Measurements from ENCODE around the gene BNIP3.
"Not testable (repeated sequence)": the region's sequence is repeated elsewhere in the genome, so short reads cannot be mapped to it uniquely, and the experiment has no call there.

Gene BNIP3

GRCh38 chr10:131977323-131978096, 4.2 kb downstream of the BNIP3 start:
- no peak for DNase-seq

- DNase-seq: no peak
Measured at GRCh38 chr10:131975796-131976195, 5.9 kb downstream of the BNIP3 start.

GRCh38 chr10:131975003-131975402, 6.7 kb downstream of the BNIP3 start:
- no peak for DNase-seq

DNA sequence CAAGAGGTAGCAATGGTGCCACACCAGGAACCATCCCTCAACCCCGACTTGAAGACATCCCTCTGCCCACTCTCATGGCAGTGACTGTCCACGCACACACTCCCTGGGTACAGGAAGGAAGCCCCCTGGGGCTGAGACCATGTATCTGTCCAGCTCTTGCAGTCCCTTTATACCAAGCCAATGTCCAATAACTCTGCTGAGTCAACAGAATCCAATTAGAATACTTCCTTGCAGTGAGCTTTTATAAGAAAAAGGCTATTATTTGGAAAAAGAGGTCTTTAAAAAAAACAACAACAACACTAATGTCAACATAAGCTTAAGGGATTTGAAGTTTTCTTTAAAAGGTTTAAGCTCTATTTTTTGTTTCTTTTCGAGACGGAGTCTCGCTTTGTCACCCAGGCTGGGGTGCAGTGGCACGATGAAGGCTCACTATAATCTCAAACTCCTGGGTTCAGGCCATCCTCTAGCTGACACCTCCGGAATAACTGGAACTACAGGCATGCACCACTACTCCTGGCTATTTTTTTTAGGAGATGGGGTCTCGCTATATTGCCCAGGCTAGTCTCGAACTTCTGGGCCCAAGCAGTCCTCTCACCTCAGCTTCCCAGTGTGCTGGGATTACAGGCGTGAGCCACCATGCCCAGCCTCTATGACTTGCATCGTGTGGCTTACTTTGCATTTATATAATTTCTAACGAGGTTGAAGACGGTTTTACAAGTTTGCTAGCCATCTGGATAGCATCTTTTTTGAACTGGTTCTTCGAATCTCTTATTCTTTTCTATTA, 7.5 kb downstream of the BNIP3 start:
- no peak for DNase-seq

DNA sequence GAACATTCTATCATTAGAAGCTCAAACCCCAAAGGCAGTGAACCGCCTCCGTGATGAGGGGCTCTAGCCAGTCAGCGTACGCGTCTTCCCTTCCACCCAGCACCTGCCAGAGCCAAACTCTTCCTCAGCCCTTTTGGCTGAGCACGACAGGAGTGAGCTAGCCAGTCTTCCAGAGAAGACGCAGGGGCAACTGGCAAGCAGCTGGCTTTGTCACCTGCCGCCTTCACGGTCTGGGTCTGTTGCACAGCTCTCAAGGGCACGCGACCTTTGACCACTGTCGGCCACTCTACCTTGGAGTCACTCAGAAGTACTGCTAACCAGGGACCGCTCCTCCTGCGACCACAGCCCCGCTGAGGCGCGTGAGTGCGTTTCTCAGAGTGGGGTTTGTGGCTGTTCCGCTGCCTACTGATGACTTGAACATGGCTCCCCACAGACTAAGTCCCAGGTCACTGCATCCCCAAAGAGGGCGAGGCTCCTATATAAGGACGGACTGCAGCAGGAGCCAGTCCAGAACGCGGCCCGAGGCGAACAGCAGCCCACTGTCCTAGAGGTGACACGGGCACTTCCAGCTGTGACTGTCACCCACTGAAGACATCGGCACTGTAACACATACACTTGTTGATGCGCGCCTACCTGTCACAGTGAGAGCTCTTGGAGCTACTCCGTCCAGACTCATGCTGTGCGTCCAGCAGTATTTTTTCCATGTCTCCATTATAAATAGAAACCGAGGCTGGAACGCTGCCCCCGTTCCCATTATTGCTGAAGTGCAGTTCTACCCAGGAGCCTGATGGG, 8.4 kb downstream of the BNIP3 start:
- DNase-seq: no peak

DNA sequence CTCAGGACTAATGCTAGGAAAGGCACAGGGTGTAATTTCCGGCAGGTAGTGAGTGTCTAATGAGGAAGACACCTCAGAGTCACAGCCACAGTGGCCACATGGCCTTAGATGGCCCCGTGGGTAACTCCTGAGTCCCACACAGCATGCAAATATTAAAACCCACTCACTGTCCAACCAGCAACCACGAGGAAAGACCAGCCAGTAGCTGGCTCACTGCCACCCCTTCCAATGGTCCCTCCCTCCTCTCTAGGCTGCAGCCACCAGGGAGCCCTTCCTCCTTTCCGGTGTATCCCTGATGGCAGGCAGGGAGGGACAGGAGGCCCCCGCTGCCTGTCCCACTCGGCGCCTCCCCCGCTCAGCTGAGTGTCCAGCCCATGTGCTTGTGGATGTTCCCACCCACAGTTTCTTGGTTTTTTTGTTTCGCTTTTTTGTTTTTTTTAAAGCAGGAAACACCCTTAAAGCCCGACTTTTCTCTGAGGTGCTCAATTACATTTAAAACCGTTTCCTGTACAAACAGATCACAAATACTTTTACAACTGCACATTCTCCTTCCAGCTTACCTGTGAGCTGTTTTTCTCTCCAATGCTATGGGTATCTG, 9.2 kb downstream of the BNIP3 start:
- DNase-seq: no peak

GRCh38 chr10:131971591-131971990, 10.1 kb downstream of the BNIP3 start:
- DNase-seq: no peak

DNA sequence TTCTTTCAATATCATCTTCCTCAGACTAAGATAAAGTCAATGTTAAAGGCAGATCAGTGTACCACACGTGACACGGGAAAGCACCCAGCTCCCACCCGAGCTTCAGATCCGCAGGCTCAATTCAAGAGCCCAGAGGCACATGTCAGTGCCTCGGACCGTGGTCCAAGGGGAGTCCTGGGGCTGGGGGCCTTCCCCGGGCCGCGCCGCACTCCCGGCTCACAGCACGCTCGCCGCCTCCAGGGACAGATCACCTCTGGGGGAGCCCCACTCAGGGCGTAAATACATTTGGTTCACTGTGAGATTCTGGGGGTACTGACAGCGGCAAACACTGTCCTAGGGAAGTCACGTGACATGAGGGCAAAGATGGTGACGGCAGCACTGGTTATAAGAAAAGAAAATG, 10.8 kb downstream of the BNIP3 start:
- DNase-seq: no peak

DNA sequence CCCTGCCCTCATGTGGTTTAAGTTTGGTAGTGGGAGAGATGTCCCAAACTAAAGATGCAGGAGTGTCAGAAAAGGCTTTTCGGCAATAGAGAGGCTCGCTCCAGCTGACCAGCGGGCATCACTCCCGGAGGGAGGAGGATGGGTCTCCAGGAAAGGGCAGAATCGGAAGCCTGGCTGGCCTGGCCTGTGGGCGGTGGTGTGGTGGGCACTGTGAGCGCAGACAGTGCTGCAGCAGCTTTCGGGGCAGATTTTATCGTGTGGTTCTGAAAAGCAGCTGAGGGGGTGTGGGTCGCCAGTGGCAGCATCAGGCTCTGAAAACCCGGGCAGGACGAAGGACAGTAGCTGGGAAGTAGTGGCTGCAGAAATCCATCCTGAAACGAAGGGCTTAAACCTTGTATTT, 12.8 kb downstream of the BNIP3 start:
- no peak for DNase-seq

- DNase-seq: no peak
Measured at GRCh38 chr10:131964298-131964697, 17.4 kb downstream of the BNIP3 start.

GRCh38 chr10:131963811-131964210, 17.9 kb downstream of the BNIP3 start:
- DNase-seq: no peak

DNA sequence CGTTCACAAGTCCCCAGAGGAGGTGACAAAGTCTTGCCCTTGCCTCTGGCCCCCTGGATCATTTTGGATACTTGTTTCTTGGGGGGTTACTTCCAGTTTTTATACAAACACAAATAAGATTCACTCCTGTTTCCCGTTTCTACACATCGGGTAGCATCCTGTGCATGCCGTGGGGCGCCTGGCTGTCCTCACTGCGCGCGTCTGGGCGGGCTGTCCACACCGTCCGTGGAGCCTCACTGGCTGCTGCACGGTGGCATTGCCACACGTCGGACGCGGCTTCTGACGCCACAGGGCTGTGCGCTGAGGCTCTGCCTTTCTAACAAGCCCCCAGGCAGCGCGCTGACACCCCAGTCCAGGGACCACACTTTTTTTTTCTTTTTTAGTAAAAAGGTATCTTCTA, 18.4 kb downstream of the BNIP3 start:
- no peak for DNase-seq

GRCh38 chr10:131961777-131962662, 19.7 kb downstream of the BNIP3 start:
- no peak for DNase-seq

DNA sequence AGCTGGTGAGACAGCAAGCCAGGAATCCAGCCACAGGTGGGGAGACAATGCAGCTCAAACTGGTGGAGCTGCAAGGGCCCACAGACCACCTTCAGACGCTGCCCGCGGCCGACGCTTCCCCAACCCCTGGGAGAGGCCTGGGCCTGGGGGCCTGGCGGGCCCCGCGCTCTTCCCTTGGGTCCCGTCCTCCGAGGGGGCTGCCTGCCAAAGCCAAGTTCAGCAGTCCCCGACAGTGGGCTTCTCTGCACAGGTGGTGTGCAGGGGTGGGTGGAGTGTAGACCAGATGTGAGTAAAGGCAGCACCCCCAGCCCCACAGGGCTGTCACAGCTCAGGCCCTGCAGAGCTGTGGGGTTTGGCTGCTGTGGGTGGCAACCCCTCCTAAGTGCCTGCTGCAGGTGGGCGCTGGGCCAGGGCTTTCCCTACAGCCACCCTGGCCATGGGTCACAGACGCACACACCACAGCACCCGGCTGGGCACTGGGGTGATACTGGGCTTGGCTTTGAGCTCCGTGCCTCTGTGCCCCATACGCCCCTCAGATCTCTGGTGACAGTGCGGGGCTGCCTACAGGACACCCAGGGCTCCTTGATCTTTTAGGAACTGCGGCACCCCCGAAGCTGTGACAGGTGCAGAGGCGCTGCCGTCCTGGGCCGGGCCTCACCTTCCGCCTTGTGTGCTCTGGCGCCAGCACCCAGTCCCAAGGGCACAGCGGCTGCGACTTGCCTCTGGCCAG, 20.5 kb downstream of the BNIP3 start:
- no peak for DNase-seq

GRCh38 chr10:131960631-131961046, 21.1 kb downstream of the BNIP3 start:
- no peak for DNase-seq

GRCh38 chr10:131959841-131960240, 21.9 kb downstream of the BNIP3 start:
- DNase-seq: no peak

GRCh38 chr10:131955591-131956340, 26.0 kb downstream of the BNIP3 start:
- DNase-seq: no peak

GRCh38 chr10:131954356-131954965, 27.3 kb downstream of the BNIP3 start:
- no peak for DNase-seq

- DNase-seq: not testable (repeated sequence)
Measured at GRCh38 chr10:131949908-131950307, 31.8 kb downstream of the BNIP3 start.

All from NCI-H226 (cell line).